RWPE1 (cell line): ENCODE results near the gene NAALADL1.
A peak's percentile ranks its signal among the peaks of the same experiment; 100 is the strongest.

Source experiments
- CTCF ChIA-PET: fragments of 350-600 bp; sonication (Branson Sonifier 250); formaldehyde crosslinking; extraction: SDS; loops from one replicate; lab custom pipeline; 2021; lab: Yijun Ruan, JAX
- POLR2A ChIA-PET: fragments of 400-600 bp; formaldehyde crosslinking; extraction: SDS; loops from one replicate; lab custom pipeline; 2020; ENCODE audit warnings: antibody characterized with exemption; ENCODE audit not compliant: low non-redundant PET; lab: Yijun Ruan, JAX
- DNase-seq: peaks from one replicate; pipeline ENCODE4 v3.0.0; 2012; ENCODE audit warnings: low spot score
- H3K27ac ChIP-seq: fragments of 450-650 bp; 2 replicates; pipeline ENCODE4 v1.5.1; 2017
- CTCF ChIP-seq: fragments of 450-650 bp; conservative IDR thresholded peaks from 2 replicates; pipeline ENCODE4 v1.5.1; 2017; ENCODE audit warnings: low read depth, mild to moderate bottlenecking

The NAALADL1 gene

DNA sequence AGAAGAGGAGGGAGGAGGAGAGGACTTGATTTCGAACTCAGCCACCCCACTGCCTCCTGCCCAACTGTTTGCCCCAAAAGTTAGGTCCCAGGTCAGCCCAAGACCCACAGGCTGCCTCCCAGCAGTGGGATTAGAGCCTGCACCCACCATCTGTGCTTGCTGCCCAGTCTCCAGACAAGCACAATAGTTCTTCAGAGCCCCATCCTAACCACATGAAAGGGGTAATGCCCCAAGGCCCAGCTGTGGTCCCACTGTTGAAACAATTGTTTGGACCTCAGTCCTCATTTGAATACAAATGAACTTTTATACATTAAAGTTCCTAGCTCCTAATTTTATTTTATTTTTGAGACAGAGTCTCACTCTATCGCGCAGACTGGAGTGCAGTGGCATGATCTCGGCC is 32.3 kb upstream of the NAALADL1 start:
- H3K27ac ChIP-seq, result peak overlapping the region; percentile 42
- POLR2A ChIA-PET, result no interaction called here
- CTCF ChIA-PET, result interaction anchor here (0.6 kb wide), 4 partner anchors 14 to 306 kb away, joined by 3 to 4 read pairs (median 4); partner anchors contain the start of gene TM7SF2
- no peak for DNase-seq
- TF ChIP-seq CTCF, result no peak

GRCh38 chr11:65089621-65090020 is 31.3 kb upstream of the NAALADL1 start:
- peak overlapping the region; percentile 42; the same call in 1 of the 2 replicates for H3K27ac ChIP-seq
- ChIA-PET POLR2A (interaction anchor here (0.5 kb wide), 1 partner anchor 723 kb away, joined by 3 read pairs; no protein-coding TSS in a partner anchor), CTCF (interaction anchor here (0.6 kb wide), 1 partner anchor 15 kb away, joined by 3 read pairs; no protein-coding TSS in a partner anchor)
- no peak for TF ChIP-seq CTCF
- DNase-seq, result no peak

- TF ChIP-seq CTCF, result no peak
- no peak overlapping the region for H3K27ac ChIP-seq
- CTCF ChIA-PET, result no interaction called here
- no peak for DNase-seq
- POLR2A ChIA-PET, result no interaction called here
These were observed 29.5 kb upstream of the NAALADL1 start for GRCh38 chr11:65087827-65088226.

GRCh38 chr11:65087216-65087615 is 28.9 kb upstream of the NAALADL1 start:
- TF ChIP-seq CTCF, result no peak
- H3K27ac ChIP-seq, result no peak overlapping the region
- ChIA-PET POLR2A (no interaction called here), CTCF (interaction anchor here (0.7 to 1.0 kb wide), 2 partner anchors 23 to 231 kb away, joined by 3 to 5 read pairs; no protein-coding TSS in a partner anchor)
- no peak for DNase-seq

DNA sequence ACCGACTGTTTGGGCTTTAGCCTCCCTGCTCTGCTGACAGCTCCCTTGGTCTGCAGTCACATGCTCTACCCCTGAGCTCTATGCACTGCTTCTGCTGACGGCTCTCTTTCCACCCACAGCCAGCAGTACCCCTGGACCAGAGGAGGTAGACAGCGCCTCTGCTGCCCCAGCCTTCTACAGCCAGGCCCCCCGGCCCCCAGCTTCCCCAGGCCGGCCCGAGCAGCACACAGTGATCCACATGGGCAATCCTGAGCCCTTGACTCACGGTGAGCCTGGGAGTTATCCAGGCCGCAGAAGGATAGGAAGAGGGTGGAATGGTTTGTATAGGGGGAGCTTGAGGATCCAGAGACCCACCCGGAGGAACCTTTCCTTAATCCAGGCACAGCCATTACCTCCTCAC is 28.5 kb upstream of the NAALADL1 start:
- TF ChIP-seq CTCF, result no peak
- peak overlapping the region; percentile 13; the same call in 1 of the 2 replicates for H3K27ac ChIP-seq
- CTCF ChIA-PET, result interaction anchor here (0.7 to 1.6 kb wide), 3 partner anchors 23 to 230 kb away, joined by 3 to 5 read pairs (median 5); no protein-coding TSS in a partner anchor
- no peak for DNase-seq
- POLR2A ChIA-PET, result no interaction called here

- DNase-seq, result no peak
- ChIA-PET CTCF (interaction anchor here (1.6 kb wide), 1 partner anchor 25 kb away, joined by 5 read pairs; no protein-coding TSS in a partner anchor), POLR2A (no interaction called here)
- peak overlapping the region; percentile 86 for H3K27ac ChIP-seq
- no peak for TF ChIP-seq CTCF
These were observed 27.1 kb upstream of the NAALADL1 start for GRCh38 chr11:65085446-65085845.
